Stimulated activated naive CD4-positive, alpha-beta T cell (primary cell): ENCODE measurements around the gene MICAL1.
"Not testable (repeated sequence)": the region's sequence is repeated elsewhere in the genome, so short reads cannot be mapped to it uniquely, and the experiment has no call there.

Source experiments
- DNase-seq, 6 experiments: peaks; one replicate each; lab custom pipeline; 2025; lab: John Stamatoyannopoulos, UW

MICAL1 gene

DNA sequence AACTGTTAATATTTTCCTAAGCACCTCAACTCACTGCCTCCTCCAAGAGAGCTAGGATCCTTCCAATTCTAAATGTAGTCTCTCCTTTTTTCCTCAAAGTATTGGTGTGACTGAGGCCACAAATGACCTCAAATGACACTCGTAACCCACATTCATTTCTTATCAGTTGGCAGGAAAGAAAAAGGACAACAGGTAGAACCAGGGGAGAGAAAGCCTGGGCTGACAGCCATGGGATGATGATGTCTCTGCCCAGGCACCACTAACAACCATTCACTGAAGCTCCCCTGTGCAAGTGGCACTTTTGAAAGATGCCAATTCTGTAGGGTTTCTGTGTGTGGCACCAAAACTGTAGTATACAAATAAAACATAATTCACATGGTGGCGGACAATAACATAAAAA, 20.1 kb upstream of the MICAL1 start:
- no peak for DNase-seq

DNA sequence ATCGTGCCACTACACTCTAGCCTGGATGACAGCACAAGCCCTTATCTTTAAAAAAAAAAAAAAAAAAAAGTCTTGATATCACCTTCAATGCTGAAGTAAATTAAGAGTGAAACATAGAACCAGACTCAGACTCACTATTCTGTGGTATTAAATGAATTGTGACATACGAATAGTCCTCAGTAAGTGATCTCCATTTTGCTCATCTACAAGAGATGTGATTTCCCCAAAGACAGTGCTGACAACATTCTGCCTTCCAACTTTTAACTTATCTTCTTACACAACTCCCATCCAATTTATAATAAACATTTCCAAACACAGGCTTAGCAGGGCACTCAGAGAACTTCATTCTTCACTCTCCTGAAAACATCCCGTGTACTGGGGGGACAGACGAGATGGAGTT, 19.4 kb upstream of the MICAL1 start:
- DNase-seq = no peak

DNA sequence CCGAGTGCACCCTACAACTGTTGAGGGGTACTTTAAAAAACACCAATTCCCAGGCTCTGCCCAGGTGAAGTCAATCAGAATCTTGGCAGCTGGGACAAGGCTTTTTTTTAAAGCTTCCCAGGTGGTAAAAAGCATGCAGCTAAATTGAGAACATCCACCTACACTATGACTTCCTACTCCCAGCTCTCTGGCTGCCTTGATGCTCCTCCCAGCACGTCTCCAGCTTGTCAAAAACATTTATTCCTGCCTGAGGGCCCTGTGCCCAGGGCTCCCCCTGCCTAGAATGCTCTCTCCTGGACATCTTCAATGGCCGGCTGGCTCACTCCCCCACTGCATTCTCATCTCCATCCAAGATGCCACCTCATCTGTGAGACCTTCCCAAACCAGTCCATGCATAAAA, 17.5 kb upstream of the MICAL1 start:
- no peak for DNase-seq

DNA sequence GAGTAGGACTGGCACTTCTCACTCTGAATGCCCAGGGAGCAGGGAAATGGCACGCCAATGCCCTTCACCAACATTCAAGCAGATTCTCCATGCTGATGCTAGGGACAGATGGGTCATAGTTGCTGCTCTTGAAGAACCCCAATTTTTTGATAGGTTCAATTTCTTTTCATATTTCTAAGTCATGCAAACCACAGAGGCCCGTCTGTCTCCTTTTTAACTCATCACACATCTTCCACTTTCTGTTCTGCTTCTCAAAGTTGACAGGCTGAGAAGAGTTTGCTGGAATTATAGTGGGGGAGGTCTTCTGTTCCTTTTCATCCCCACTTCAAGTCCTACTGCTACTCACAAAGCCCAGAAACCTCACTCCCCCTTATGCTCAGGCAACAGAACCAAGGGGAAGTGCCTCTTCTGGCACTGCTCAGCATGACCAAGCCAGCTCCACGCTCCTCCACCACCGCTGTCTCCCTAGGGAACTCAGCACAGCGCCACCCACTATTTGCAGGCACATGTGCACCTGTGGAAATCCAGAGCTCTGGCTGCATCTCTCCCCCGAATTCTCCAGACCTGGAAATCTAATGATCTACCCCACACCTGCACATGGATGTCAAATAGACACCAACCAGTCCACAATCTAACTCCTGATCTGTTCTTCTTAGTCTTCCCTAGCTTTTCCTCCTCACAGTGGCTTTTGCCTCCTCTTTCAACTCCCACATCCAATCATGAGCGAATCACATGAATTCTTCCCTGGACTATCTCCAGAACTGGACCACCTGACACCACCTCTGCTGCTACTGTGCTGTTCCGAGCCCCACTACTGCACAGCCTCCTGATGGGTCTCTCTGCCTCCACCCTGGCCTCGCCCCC, 16.8 kb upstream of the MICAL1 start:
- DNase-seq = no peak

DNA sequence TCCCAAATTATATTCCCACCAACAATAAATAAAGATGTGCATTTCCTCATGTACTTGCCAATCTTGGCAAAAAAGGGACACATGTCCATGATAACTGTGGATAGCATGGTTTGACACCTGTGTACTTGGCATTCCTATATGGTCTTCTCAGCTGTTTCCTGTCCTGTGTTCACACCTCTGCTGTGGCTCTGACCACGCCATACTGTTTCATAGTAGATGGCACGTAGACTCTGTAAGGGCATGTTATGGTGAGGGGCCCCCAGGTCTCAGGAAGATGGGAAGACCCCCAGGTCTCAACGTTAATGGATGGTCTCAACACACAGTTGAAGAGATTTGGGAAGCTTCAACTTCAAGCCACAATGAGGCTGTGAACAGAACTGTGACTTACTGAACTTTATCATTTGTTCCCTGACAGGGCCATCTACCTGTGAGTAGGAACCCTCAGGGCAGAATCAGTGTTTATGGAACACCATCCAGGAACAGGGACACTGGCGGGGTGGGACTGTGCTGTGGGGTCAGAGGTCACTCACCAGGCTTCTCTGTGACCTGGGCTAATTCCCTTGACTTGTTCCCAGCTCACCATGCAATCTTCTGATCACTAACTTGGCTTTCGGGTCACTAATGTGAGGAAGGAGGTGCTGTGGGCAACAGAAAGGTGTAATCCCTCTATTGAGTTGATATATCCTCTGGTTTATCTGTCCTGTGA, 15.7 kb upstream of the MICAL1 start:
- DNase-seq = no peak

DNA sequence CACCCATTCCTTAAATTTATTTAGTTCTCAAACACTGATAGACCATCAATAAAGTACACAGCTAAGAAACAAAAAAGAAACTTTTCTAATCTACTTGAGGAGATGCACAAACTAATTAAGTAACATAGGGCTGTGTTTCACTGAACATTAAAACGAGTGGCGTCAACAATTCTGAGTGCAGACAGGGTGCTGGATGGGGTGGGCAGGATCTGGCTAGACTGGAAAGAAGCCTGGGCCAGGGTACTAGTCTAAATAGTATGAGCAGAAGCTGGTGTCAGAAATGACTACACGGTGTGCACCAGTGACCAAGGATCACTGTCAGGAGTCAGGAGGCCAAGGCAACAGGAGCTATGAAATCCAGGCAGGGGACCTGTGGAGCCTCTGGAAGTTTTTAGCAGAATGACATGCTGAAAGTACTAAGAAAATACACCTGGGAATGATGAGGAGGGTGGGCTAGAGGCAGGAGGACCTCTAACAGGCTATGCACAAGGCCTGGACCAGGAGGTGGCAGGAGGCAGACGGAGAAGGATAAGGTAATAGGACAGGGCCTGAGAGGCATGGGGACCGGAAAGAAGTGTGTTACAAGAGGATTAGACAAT, 14.1 kb upstream of the MICAL1 start:
- no peak for DNase-seq

DNA sequence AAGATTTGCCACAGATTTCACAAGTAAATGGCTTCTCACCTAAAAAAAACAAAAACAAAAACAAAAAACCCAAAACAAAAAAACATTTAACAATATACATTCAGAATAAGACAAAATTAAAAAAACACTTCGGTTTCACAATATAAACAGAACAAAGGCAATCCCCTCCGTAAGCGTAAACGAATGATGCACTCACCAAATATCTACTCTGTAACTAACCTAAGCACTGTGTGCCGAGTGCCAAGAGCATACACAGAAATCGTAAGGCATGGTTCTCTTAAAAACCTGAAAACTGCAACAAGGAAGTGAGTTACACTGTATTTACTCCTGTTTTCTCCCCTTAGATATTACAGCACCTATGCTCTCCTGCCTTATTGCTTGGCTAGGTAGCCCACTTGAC, 12.1 kb upstream of the MICAL1 start:
- DNase-seq = no peak

DNA sequence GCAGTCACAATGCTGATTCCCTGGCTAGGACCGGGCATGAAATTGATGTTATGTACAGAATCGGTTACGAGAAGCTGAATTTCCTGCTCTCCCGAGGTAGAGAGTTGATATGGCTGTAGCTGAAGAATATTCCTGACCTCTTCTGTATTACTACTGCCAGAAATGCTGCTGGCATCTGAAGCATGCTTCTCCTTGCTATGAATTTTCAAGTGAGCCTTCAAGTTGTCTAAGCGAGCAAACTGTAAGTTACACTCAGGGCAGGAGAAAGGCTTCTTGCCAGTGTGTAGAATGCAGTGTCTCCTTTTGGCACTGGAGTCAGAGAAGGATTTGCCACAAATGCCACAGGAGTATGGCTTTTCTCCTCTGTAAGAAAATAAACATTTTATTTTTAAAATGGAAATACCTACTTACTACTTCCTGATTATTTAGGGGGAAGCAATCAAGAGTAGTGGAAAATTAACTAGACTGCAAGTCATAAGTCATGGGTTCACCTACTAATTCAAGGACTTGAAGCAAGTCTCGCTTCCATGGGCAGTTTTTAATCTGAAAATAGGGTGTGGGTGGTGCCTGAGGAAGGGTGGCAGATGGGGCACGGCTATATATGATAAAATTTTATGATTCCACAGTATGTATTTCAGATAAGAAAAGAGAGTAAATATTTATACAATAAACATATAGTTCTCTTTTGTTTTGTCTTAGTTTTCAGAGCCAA, 10.8 kb upstream of the MICAL1 start:
- no peak for DNase-seq

DNA sequence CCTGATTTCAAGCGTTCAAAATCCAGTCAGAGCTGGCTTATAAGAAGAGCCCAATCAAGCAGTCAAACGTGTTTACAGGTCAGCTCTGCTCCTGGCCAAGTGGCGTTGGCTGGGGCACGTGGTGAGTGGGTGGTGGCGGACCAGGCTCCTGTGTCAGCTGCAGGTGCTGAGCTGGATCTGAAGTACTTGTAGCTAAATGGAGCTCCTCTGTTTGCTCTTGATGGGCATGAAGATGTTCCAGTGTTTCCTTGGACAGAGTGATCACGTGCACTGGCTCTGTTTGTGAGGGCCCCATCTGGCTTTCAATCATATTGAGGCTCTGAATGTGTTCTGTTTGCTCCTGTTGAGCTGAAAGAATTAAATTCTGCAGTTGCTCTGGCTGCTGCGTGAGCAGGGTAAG, 10.2 kb upstream of the MICAL1 start:
- no peak for DNase-seq

DNA sequence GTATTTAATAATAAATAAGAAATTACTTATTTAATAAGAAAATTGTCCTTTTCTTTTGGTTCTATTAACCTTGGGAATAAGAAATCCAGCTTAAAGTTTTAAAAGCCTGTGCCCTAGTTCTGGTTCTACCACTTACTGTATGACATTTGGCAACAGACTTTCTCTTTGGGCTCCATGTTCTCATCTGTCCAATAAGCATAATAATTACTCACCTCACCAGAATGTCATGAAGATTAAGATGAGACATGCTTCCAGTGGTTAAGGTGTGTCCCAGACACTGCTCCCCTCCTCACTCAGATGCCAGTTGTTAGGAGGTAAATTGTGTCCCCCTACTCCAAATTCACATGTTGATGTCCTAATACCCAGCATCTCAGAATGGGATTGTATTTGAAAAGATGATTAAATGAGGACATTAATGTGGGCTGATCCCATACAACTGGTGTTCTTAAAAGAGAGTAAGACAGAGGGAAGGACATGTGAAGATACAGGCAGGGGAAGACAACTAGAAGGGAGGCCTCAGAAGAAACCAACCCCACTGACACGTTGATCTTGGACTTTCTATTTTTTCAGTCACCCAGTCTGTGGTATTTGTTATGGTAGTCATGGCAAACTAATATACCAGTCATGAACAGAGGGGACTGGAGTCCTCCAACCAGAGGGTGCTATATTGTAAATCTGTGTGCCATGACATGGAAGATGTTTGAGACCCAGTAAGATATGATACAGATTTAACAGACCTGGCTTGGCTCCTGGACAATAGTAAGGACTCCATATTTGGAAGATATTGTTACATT, 6.4 kb upstream of the MICAL1 start:
- no peak for DNase-seq

DNA sequence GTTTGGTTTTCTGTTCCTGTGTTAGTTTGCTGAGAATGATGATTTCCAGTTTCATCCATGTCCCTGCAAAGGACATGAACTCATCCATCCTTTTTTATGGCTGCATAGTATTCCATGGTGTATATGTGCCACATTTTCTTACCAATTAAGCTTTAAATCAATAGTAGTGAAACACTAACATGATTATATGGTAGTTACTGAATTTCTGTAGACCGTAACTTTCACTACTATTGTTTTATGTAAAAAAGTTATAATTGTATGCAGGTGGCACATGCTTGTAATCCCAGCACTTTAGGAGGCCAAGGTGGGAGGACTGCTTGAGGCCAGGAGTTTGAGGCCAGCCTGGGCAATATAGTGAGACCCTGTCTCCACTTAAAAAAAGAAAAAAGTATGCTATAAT, 5.6 kb upstream of the MICAL1 start:
- DNase-seq = not testable (repeated sequence)

DNA sequence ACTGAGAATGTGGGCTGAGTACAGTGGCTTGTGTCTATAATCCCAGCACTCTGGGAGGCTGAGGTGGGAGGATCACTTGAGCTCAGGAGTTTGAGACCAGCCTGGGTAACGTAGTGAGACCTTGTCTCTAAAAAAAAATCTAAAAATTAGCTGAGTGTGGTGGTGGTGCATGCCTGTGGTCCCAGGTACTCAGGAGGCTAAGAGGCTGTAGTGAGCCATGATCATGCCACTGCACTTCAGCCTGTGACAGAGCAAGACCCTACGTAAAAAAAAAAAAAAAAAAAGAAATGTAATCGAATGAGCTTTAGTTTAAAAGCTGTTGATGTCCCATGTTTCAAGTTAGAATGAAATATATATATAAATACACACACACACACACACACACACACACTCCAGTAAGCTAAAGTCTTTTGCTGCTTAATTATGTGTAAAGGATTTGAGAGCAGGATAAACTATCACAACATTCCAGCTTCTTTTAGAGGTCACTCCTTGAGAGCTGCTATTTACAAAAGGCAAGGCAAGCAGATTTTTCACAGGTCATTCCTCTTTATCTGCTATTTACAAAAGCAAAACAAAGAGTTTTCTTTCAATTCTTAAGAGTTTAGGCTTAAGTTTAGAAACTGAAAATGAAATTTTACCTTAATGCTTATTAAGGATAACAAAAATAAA, 4.7 kb upstream of the MICAL1 start:
- DNase-seq = no peak

DNA sequence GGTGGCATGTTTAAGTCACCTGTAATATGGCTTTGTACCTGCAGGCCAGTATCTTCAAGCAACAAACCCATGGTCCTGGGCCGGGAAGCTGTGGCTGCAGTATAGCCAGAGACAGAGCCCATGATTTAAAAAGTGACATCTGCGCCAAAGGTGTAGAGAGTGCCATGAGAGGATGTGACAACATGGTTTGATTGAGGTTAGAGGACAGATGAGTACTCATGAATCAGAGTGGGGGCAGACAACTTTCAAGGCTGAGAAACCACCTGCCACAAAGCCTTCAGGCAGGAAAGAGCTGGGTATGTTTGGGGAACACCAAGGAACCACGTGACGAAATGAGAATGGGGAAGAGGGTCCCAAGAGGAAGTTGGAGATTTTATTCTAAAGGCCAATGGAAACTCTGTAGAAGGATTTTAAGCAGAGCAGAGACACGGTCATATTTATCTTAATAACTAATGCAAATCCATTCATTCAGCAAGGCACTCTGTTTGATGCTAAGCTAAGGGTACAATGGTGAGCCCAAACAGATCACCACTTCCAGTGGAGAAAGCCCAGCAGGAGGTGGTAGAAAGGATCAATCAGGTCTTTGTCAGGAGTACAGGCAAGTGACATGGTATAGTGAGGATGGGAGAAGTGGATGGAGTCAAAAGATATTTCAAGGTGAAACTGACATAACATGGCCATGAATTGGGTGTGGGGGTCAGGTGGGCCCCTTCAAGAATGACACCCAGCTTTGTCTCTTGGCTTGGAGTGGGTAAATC, 3.4 kb upstream of the MICAL1 start:
- peak in 3 of 6 experiments; percentile 15 to 21 (median 18) for DNase-seq

DNA sequence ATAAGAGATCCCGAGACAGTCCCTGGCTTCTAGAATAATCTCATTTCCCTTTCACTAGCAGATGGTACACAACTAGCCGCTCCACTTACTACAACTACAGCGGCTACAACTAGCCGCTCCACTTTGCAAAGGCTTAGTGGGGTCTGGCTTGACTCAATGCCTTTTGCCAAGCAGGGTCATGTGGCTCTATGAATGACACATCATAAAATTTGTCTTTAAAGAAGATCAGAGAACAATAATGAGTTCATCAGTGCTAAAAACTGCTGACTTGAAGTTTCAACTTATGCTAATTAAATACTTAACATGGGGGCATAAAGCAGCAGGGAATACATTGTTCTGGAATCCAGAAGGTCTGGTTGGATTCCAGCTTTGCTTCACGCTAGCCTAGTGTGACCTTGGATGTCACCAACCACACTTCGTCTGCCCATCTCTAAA, 2.0 kb upstream of the MICAL1 start:
- DNase-seq = no peak

DNA sequence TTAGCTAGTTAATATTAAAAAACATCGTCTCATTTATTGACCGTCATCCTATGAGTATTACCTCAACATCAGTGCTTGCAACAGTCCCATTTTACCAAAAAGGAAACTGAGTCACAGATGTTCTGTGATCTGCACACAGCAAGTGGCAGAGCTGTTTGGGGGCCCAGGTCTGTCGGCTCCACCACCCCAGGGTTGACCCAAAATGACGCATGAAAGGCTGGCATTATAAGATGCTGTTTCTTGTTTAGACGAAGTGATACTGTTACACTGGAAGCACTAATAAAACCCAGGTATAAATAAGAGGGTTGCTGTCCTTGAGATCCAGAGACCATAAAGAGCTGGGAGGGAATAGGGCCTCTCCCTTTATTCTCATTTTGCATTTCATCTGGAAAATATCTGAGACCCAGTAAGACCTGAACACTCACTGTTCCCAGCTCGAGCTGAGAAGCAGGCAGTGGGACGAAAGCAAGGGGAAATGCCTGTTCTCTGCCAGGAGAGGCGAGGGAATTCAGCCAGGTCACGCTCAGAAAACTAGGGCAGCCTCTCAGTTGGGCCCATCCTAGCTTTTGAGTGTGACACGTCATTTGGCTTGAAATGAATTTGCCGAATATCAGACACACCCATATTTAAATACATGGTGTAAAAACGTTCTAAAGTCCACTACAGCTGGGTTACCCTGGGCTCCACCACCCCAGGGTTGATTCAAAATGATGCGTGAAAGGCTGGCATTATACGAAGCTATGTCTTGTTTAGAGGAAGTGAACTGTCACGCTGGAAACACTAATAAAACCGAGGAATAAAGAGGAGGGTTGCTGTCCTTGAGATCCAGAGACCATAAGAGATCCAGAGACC, 1.4 kb upstream of the MICAL1 start:
- no peak for DNase-seq

DNA sequence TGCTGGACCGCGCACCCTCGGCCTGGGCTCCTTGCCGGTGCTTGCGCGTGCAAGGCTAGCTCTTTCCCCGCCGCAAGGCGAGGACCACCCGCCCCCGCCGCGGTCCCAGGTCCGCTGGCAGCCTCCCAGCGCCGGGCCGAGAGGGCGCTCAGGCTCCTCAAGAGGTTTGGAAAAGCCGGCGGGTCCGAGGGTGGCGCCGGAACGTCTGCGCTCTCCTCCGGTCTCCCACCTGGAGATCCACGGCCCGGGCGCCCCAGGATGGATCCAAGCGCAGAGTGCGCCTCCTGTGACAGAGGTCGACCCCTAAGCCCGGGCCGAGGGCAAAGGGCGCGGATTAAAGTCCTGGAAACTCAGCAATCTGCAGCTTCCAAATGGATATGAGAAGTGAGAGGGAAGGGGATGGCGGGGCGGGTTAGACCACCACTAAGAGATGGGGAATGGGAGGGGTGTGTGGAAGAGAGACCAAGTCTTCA, 575 bp upstream of the MICAL1 start:
- no peak for DNase-seq

DNA sequence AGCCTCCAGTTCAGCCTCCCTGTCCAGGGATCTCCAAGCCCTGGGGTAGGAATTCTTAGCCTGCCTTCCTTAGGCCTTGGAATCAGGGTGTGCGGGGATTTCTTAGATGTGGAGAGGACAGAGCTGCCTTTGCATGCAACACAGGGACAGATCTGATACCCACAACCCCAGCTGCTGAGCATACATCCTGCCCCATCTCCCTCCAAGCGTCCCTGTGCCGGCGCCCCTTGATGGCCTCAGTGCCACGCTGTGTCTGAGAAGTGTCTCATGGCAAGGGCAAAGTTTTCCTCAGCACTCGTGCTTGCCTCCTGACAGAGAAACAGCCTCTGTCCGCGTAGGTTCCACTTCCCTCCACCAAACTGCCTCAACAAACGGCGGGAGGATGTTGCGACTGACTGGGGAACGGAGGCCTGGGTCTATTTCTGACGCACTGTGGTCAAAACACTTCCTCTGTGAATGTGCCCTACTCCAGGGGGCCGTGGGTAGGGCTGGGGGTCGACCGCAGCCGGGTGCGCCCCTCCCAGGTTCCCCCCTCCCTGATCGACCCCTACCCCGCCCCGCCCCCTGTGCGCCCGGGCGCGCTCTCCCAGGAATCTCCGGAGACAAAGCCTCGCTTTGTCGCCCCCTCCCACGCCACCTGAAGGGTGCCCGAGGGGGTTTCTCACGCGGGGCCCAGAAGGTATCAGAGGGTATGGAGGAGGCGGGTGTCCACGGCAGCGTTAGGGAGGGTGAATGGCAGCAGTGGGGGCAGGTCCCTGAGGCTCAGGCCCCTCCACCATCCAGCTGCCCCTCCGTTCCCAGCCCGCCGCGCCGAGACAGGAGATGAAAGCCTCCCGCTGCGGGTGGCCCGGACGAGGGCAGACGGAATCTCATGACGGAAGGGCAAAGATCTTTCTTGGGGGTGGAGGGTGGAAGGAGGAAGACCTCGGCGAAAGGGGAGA, 806 bp downstream of the MICAL1 start:
- peak; percentile 55 to 84 (median 72) for DNase-seq
